Cardiac fibroblast (primary cell): ENCODE data around the gene OSBPL10.

Experiments used
- DNase-seq, 2 donors: peaks; one replicate each; pipeline versions ENCODE4 v3.0.0 to v3.0.0-alpha.2; 2010; ENCODE audit warnings: low read depth in 2 of 2
- H3K4me3 ChIP-seq, 2 donors: replicated peaks in 1 of 2; 1 replicate in 1 of 2; 2 replicates in 1 of 2; pipeline ENCODE4 v1.5.1; 2011; ENCODE audit warnings: low read depth in 2 of 2, low read length in 2 of 2, mild to moderate bottlenecking in 2 of 2, moderate library complexity in 1 of 2
- CTCF ChIP-seq: IDR thresholded peaks from one replicate; pipeline ENCODE4 v1.5.1; 2011; ENCODE audit warnings: low read depth, mild to moderate bottlenecking, low read length, inconsistent platforms

The OSBPL10 gene

GRCh38 chr3:31707286-31707685 lies 273.8 kb downstream of the OSBPL10 start:
- TF ChIP-seq CTCF, result no peak
- no peak for DNase-seq
- H3K4me3 ChIP-seq, result no peak overlapping the region

- no peak overlapping the region for H3K4me3 ChIP-seq
- DNase-seq, result no peak
- no peak for TF ChIP-seq CTCF
These were observed 275.3 kb downstream of the OSBPL10 start for GRCh38 chr3:31705736-31706135.

- no peak overlapping the region for H3K4me3 ChIP-seq
- no peak for TF ChIP-seq CTCF
- DNase-seq, result peak in 1 of 2 donors; percentile 61
These were observed 276.4 kb downstream of the OSBPL10 start for GRCh38 chr3:31704591-31705179.

GRCh38 chr3:31704156-31704555 lies 276.9 kb downstream of the OSBPL10 start:
- TF ChIP-seq CTCF, result no peak
- DNase-seq, result no peak

GRCh38 chr3:31701286-31701685 lies 279.8 kb downstream of the OSBPL10 start:
- H3K4me3 ChIP-seq, result no peak overlapping the region
- TF ChIP-seq CTCF, result no peak
- no peak for DNase-seq

More at GRCh38 chr3:31704156-31704555, 276.9 kb downstream of the OSBPL10 start:
- H3K4me3 ChIP-seq, result no peak overlapping the region

GRCh38 chr3:31699309-31699953 lies 281.6 kb downstream of the OSBPL10 start:
- no peak for TF ChIP-seq CTCF
- H3K4me3 ChIP-seq, result no peak overlapping the region
- DNase-seq, result peak in 1 of 2 donors; percentile 50
